Tibial nerve (tissue), 4 donors: ENCODE data around the gene HOXA5. TPM values are rescaled to one million over a fixed set of nuclear protein-coding genes. Genes with fewer than 3 reads are reported as not detected.

Experiments used
- DNase-seq, 2 donors: peaks; one replicate each; pipeline ENCODE4 v3.0.0-alpha.2; 2019; ENCODE audit warnings: low spot score in 2 of 2
- H3K27ac ChIP-seq, 4 donors: fragments of 200-600 bp; sonication (generic) in 3 of 4; one replicate each; pipeline ENCODE4 v1.5.1; 2017 to 2019; ENCODE audit warnings: mild to moderate bottlenecking in 1 of 4
- H3K27me3 ChIP-seq, 2 donors: fragments of 200-600 bp; sonication (generic) in 1 of 2; one replicate each; pipeline versions ENCODE4 v1.5.1 to v1.6.0; 2017 to 2019
- H3K36me3 ChIP-seq, 3 donors: fragments of 200-600 bp; sonication (generic); one replicate each; pipeline ENCODE4 v1.5.1; 2018 to 2019
- H3K4me1 ChIP-seq, 4 donors: fragments of 200-600 bp; sonication (generic) in 3 of 4; one replicate each; pipeline ENCODE4 v1.5.1; 2017 to 2019
- H3K4me3 ChIP-seq, 4 donors: fragments of 200-600 bp; sonication (generic) in 3 of 4; one replicate each; pipeline ENCODE4 v1.5.1; 2017 to 2019; ENCODE audit warnings: mild to moderate bottlenecking in 1 of 4, moderate library complexity in 1 of 4
- H3K9me3 ChIP-seq, 4 donors: fragments of 200-600 bp; sonication (generic) in 3 of 4; one replicate each; pipeline ENCODE4 v1.5.1; 2017 to 2019
- EP300 ChIP-seq, 2 donors: sonication (generic); formaldehyde crosslinking; IDR thresholded peaks; one replicate each; pipeline ENCODE4 v1.6.1; 2017; ENCODE audit warnings: antibody characterized with exemption in 2 of 2, mild to moderate bottlenecking in 1 of 2
- POLR2A ChIP-seq, 2 donors: fragments of 450-650 bp; IDR thresholded peaks; one replicate each; pipeline ENCODE4 v1.6.1; 2017; ENCODE audit warnings: antibody characterized with exemption in 2 of 2, mild to moderate bottlenecking in 2 of 2, moderate library complexity in 2 of 2
- WGBS, 2 donors: methylation state at CpG; one replicate each; pipeline ENCODE4 v1.1.5; 2018; 5-methylcytosine and 5-hydroxymethylcytosine counted together
- total RNA-seq, 4 donors: library from RNA; depleted of rRNA; stranded (reverse); fragments of >200 nt; gene quantifications; one replicate each; pipeline ENCODE4 v1.1.0, GENCODE V29; 2016
- TF ChIP-seq, protein P1 (sequence below), 5 experiments: fragments of 200-600 bp in 3 of 5; fragments of 450-650 bp in 2 of 5; sonication (generic) in 3 of 5; IDR thresholded peaks; one replicate each; pipeline ENCODE4 v1.5.1; 2016 to 2019; ENCODE audit warnings: antibody characterized with exemption in 5 of 5, mild to moderate bottlenecking in 3 of 5, moderate library complexity in 2 of 5

The HOXA5 gene
- total RNA-seq, 4 donors from 2014 or later = 12.0 to 25.9 (median 16.6) TPM

GRCh38 chr7:27095050-27095896, 48.2 kb downstream of the HOXA5 start:
- peak overlapping the region in 2 of 4 donors; percentile 82 to 87 for H3K27ac ChIP-seq

DNA sequence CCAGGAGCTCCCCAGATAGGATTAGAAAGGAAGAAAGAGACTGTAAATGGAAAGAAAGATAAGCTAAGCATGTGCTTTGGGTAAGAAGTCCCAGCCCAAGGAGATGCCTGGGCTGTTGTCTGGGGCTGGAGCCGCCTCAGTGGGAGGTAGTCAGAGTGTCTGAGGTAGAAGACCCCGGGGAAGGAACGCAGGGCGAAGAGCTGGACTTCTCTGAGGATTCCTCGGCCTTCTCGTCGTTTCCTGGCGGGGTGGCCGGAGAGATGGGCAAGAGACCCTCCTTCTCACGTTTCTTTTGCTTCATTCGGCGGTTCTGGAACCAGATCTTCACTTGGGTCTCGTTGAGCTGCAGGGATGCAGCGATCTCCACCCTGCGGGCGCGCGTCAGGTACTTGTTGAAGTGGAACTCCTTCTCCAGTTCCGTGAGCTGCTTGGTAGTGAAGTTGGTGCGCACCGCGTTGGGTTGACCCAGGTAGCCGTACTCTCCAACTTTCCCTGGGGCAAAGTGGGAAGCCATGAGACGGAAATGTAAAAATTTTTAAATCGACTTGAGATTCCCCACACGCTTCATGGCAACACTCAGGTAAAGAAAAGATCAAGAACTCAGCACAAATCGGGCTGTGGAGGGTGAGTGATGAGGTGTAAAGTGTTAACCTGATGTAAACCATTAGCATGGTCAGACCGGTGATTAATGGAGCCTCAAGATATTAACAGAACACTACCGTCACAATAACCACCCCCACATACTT, 49.0 kb downstream of the HOXA5 start:
- peaks cover 0 to 74% of the 10 kb centered on the region in 2 donors for H3K27me3 ChIP-seq
- no peak overlapping the region for H3K27ac ChIP-seq
- no peak for DNase-seq
- TF ChIP-seq POLR2A (IDR thresholded peaks at IDR 0.05) (no peak), EP300 (IDR thresholded peaks at IDR 0.05) (no peak)
- TF ChIP-seq, protein P1, sequence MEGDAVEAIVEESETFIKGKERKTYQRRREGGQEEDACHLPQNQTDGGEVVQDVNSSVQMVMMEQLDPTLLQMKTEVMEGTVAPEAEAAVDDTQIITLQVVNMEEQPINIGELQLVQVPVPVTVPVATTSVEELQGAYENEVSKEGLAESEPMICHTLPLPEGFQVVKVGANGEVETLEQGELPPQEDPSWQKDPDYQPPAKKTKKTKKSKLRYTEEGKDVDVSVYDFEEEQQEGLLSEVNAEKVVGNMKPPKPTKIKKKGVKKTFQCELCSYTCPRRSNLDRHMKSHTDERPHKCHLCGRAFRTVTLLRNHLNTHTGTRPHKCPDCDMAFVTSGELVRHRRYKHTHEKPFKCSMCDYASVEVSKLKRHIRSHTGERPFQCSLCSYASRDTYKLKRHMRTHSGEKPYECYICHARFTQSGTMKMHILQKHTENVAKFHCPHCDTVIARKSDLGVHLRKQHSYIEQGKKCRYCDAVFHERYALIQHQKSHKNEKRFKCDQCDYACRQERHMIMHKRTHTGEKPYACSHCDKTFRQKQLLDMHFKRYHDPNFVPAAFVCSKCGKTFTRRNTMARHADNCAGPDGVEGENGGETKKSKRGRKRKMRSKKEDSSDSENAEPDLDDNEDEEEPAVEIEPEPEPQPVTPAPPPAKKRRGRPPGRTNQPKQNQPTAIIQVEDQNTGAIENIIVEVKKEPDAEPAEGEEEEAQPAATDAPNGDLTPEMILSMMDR (IDR thresholded peaks at IDR 0.05) = no peak
- H3K4me3 ChIP-seq = no peak overlapping the region
- peaks cover 0 to 53% (median 7%) of the 10 kb centered on the region in 4 donors for H3K4me1 ChIP-seq
- no peaks in the 10 kb centered on the region for H3K36me3 ChIP-seq
- 67 to 80% methylated on average over 29 of the region's 29 CpGs for WGBS, 2 donors
- H3K9me3 ChIP-seq = no peaks in the 10 kb centered on the region

More at GRCh38 chr7:27095050-27095896, 48.2 kb downstream of the HOXA5 start:
- H3K9me3 ChIP-seq = no peaks in the 10 kb centered on the region
- H3K4me3 ChIP-seq = peak overlapping the region; percentile 51 to 94 (median 86)
- no peak for DNase-seq
- WGBS, 2 donors = 10 to 16% methylated on average over 25 to 33 of the region's 33 CpGs
- no peaks in the 10 kb centered on the region for H3K36me3 ChIP-seq
- no peak for TF ChIP-seq EP300 (IDR thresholded peaks at IDR 0.05)
- TF ChIP-seq, protein P1 (IDR thresholded peaks at IDR 0.05) = no peak
- no peak for TF ChIP-seq POLR2A (IDR thresholded peaks at IDR 0.05)
- peaks cover 0 to 73% of the 10 kb centered on the region in 2 donors for H3K27me3 ChIP-seq
- H3K4me1 ChIP-seq = peaks cover 0 to 56% (median 7%) of the 10 kb centered on the region in 4 donors

DNA sequence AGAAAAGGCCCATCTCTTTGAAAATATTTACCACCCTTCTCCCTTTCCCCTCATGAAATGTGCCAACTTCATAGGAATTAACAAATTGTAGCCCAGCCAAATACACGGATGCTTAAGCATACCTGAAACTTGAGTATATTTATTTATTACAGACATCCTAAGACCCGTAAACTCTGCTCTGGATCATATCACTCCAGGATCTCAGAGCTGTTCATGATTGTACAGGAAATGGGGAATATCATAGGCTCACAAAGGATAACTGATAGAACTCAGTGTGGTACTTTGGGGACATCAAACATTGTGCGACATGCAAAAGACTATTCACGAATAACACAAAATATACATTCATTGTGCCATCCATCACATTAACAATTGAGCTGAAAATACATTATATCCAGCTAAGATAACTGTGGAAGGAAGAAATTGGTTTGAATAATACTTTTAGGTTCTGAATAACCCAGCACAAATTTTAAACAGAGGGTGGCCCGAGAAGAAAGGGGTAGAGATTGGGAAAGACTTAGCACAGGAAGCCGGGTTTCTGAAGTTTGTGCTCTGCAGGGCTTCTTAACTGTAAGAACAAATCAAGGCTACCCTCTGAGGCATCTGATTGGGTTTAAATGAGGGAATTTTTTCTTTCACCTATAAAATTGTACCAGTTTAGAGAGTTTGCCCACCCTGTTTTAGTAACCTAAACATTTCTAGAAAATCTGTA, 50.1 kb downstream of the HOXA5 start:
- DNase-seq = no peak
- TF ChIP-seq EP300 (IDR thresholded peaks at IDR 0.05) = no peak
- TF ChIP-seq POLR2A (IDR thresholded peaks at IDR 0.05) = no peak
- TF ChIP-seq, protein P1 (IDR thresholded peaks at IDR 0.05) = no peak
- no peaks in the 10 kb centered on the region for H3K36me3 ChIP-seq
- H3K27me3 ChIP-seq = peaks cover 0 to 75% of the 10 kb centered on the region in 2 donors
- WGBS, 2 donors = 74 to 76% methylated on average over 6 of the region's 6 CpGs
- no peak overlapping the region for H3K27ac ChIP-seq
- peaks cover 0 to 42% (median 7%) of the 10 kb centered on the region in 4 donors for H3K4me1 ChIP-seq
- H3K4me3 ChIP-seq = no peak overlapping the region
- peaks cover 0 to 1% (median 0%) of the 10 kb centered on the region in 4 donors for H3K9me3 ChIP-seq

GRCh38 chr7:27092819-27093110, 50.7 kb downstream of the HOXA5 start:
- H3K27me3 ChIP-seq = peaks cover 0 to 75% of the 10 kb centered on the region in 2 donors
- H3K4me3 ChIP-seq = no peak overlapping the region
- H3K4me1 ChIP-seq = peaks cover 0 to 42% (median 1%) of the 10 kb centered on the region in 4 donors
- TF ChIP-seq, protein P1 (IDR thresholded peaks at IDR 0.05) = no peak
- no peak for TF ChIP-seq EP300 (IDR thresholded peaks at IDR 0.05)
- no peak for TF ChIP-seq POLR2A (IDR thresholded peaks at IDR 0.05)
- no peak overlapping the region for H3K27ac ChIP-seq
- DNase-seq = no peak
- 57 to 63% methylated on average over 1 of the region's 1 CpG for WGBS, 2 donors
- H3K36me3 ChIP-seq = no peaks in the 10 kb centered on the region
- H3K9me3 ChIP-seq = peaks cover 0 to 6% (median 0%) of the 10 kb centered on the region in 4 donors
